H9 (cell line): ENCODE measurements around the gene AVL9. TPM values are rescaled to one million over a fixed set of nuclear protein-coding genes. Genes with fewer than 3 reads are reported as not detected.

Experiments
- DNase-seq: peaks from one replicate; pipeline ENCODE4 v3.0.0-alpha.2; 2017
- H2AFZ ChIP-seq: one replicate; pipeline ENCODE4 v1.6.1; 2013; ENCODE audit warnings: mild to moderate bottlenecking, low read length, control low read depth, moderate library complexity
- H2AK5ac ChIP-seq: 2 replicates; pipeline ENCODE4 v1.6.1; 2013; ENCODE audit warnings: low read length, control low read depth, mixed read lengths; ENCODE audit not compliant: insufficient read length
- H2BK120ac ChIP-seq: one replicate; pipeline ENCODE4 v1.6.1; 2013; ENCODE audit warnings: low read depth, mild to moderate bottlenecking, low read length, control low read depth, inconsistent platforms; ENCODE audit not compliant: poor library complexity, severe bottlenecking
- H2BK12ac ChIP-seq: 2 replicates; pipeline ENCODE4 v1.6.1; 2013; ENCODE audit warnings: low read length, control low read depth, mixed read lengths, low read depth; ENCODE audit not compliant: insufficient read length
- H2BK15ac ChIP-seq: 2 replicates; pipeline ENCODE4 v1.6.1; 2013; ENCODE audit warnings: low read depth, low read length, control low read depth
- H2BK20ac ChIP-seq: one replicate; pipeline ENCODE4 v1.6.1; 2013; ENCODE audit warnings: low read depth, mild to moderate bottlenecking, low read length, control low read depth, inconsistent platforms; ENCODE audit not compliant: poor library complexity, severe bottlenecking
- H2BK5ac ChIP-seq: 2 replicates; pipeline ENCODE4 v1.6.1; 2013; ENCODE audit warnings: low read length, control low read depth, mixed read lengths; ENCODE audit not compliant: insufficient read length
- H3K14ac ChIP-seq: 2 replicates; pipeline ENCODE4 v1.6.1; 2013; ENCODE audit warnings: low read length, control low read depth; ENCODE audit not compliant: insufficient read depth
- H3K18ac ChIP-seq: 2 replicates; pipeline ENCODE4 v1.6.1; 2013; ENCODE audit warnings: low read depth, mild to moderate bottlenecking, mixed read lengths, low read length, control low read depth; ENCODE audit not compliant: insufficient read length
- H3K23ac ChIP-seq: 2 replicates; pipeline ENCODE4 v1.6.1; 2013; ENCODE audit warnings: low read length, control low read depth, mixed read lengths, low read depth; ENCODE audit not compliant: insufficient read length
- H3K23me2 ChIP-seq: 2 replicates; pipeline ENCODE4 v1.6.1; 2013; ENCODE audit warnings: low read depth, mild to moderate bottlenecking, mixed read lengths, low read length, control low read depth; ENCODE audit not compliant: insufficient read length, poor library complexity, severe bottlenecking
- H3K27ac ChIP-seq: 2 replicates; pipeline ENCODE4 v1.5.1; 2013; ENCODE audit warnings: low read length, control low read depth, mixed read lengths, low read depth; ENCODE audit not compliant: insufficient read length
- H3K27me3 ChIP-seq: 2 replicates; pipeline ENCODE4 v1.6.1; 2013; ENCODE audit warnings: low read length, control low read depth, inconsistent platforms; ENCODE audit not compliant: insufficient read depth
- H3K4ac ChIP-seq: 2 replicates; pipeline ENCODE4 v1.6.1; 2013; ENCODE audit warnings: low read depth, mild to moderate bottlenecking, control low read depth, inconsistent platforms, low read length, moderate library complexity
- H3K4me1 ChIP-seq: 2 replicates; pipeline ENCODE4 v1.6.1; 2013; ENCODE audit warnings: low read length, control low read depth, inconsistent platforms; ENCODE audit not compliant: insufficient read depth
- H3K4me2 ChIP-seq: 2 replicates; pipeline ENCODE4 v1.6.1; 2013; ENCODE audit warnings: low read length, control low read depth, mixed read lengths; ENCODE audit not compliant: insufficient read length, insufficient read depth
- H3K56ac ChIP-seq: 2 replicates; pipeline ENCODE4 v1.6.1; 2013; ENCODE audit warnings: low read depth, mild to moderate bottlenecking, mixed read lengths, low read length, control low read depth; ENCODE audit not compliant: insufficient read length
- H3K79me1 ChIP-seq: 2 replicates; pipeline ENCODE4 v1.6.1; 2013; ENCODE audit warnings: low read depth, mild to moderate bottlenecking, moderate library complexity, low read length, control low read depth, inconsistent platforms; ENCODE audit not compliant: insufficient read depth, poor library complexity, severe bottlenecking
- H3K79me2 ChIP-seq: 2 replicates; pipeline ENCODE4 v1.6.1; 2013; ENCODE audit warnings: low read length, control low read depth, inconsistent platforms; ENCODE audit not compliant: insufficient read depth
- H3K9ac ChIP-seq: 2 replicates; pipeline ENCODE4 v1.6.1; 2013; ENCODE audit warnings: low read length, control low read depth, mixed read lengths; ENCODE audit not compliant: insufficient read length; ENCODE audit errors: extremely low read depth
- H3K9me3 ChIP-seq: one replicate; pipeline ENCODE4 v1.6.1; 2013; ENCODE audit warnings: low read depth, low read length, inconsistent platforms; ENCODE audit not compliant: control insufficient read depth
- H3T11ph ChIP-seq: one replicate; pipeline ENCODE4 v1.6.1; 2013; ENCODE audit warnings: mild to moderate bottlenecking, low read length, control low read depth, inconsistent platforms
- H4K20me1 ChIP-seq: one replicate; pipeline ENCODE4 v1.6.1; 2013; ENCODE audit not compliant: control insufficient read depth, insufficient read length, insufficient read depth
- H4K5ac ChIP-seq: 2 replicates; pipeline ENCODE4 v1.6.1; 2013; ENCODE audit warnings: low read depth, mild to moderate bottlenecking, mixed read lengths, low read length, control low read depth; ENCODE audit not compliant: insufficient read length
- H4K8ac ChIP-seq: replicated peaks from 2 replicates; pipeline ENCODE4 v1.6.1; 2013; ENCODE audit warnings: low read length, control low read depth, mixed read lengths, low read depth; ENCODE audit not compliant: insufficient read length
- H4K91ac ChIP-seq: 2 replicates; pipeline ENCODE4 v1.6.1; 2013; ENCODE audit warnings: low read depth, mild to moderate bottlenecking, moderate library complexity, mixed read lengths, low read length, control low read depth; ENCODE audit not compliant: insufficient read length
- H3K27ac Mint-ChIP-seq, 3 experiments: 2 replicates in 2 of 3; 3 replicates in 1 of 3; pipeline ENCODE4 v1.8.0; 2020 to 2021; ENCODE audit warnings: mixed read lengths in 3 of 3, mild to moderate bottlenecking in 1 of 3, moderate library complexity in 1 of 3
- H3K27me3 Mint-ChIP-seq: 2 replicates; pipeline ENCODE4 v1.8.0; 2021; ENCODE audit warnings: low read depth, mild to moderate bottlenecking, moderate library complexity, mixed read lengths
- H3K36me3 Mint-ChIP-seq, 3 experiments: 2 replicates in 2 of 3; 3 replicates in 1 of 3; pipeline ENCODE4 v1.8.0; 2020 to 2021; ENCODE audit warnings: low read depth in 3 of 3, mixed read lengths in 3 of 3; ENCODE audit not compliant: insufficient read depth in 1 of 3
- H3K4me1 Mint-ChIP-seq, 2 experiments: 2 replicates each; pipeline ENCODE4 v1.8.0; 2020; ENCODE audit warnings: mixed read lengths in 2 of 2
- H3K4me3 Mint-ChIP-seq, 2 experiments: 2 replicates in 1 of 2; 3 replicates in 1 of 2; pipeline ENCODE4 v1.8.0; 2020 to 2021; ENCODE audit warnings: mild to moderate bottlenecking in 2 of 2, mixed read lengths in 2 of 2, moderate library complexity in 1 of 2
- H3K9me3 Mint-ChIP-seq, 2 experiments: 2 replicates in 1 of 2; 3 replicates in 1 of 2; pipeline ENCODE4 v1.8.0; 2020; ENCODE audit warnings: mild to moderate bottlenecking in 2 of 2, mixed read lengths in 2 of 2, moderate library complexity in 1 of 2
- CTCF ChIP-seq: fragments of 200-600 bp; sonication (generic); conservative IDR thresholded peaks from 3 replicates; pipeline ENCODE4 v1.8.0; 2021; ENCODE audit warnings: antibody characterized with exemption, mild to moderate bottlenecking
- whole genome bisulfite sequencing: extraction: QIAGEN DNeasy Blood & Tissue Kit; methylation state at CpG from one replicate; pipeline ENCODE4 v1.1.7; 2013; ENCODE audit warnings: missing lambda C conversion rate, low lambda C conversion rate, mixed read lengths; ENCODE audit not compliant: insufficient read length; ENCODE audit errors: extremely low coverage; 5-methylcytosine and 5-hydroxymethylcytosine counted together
- total RNA-seq: library from RNA; stranded (reverse); gene quantifications from 2 replicates; pipeline ENCODE4 v1.2.1, GENCODE V29; 2021

AVL9 gene
- total RNA-seq, 1 experiment from 2014 or later, result 38.7 TPM

- no peak overlapping the region for H4K91ac ChIP-seq
- H2BK15ac ChIP-seq, result no peak overlapping the region
- H2AFZ ChIP-seq, result no peak overlapping the region
- H3K4ac ChIP-seq, result no peak overlapping the region
- H3T11ph ChIP-seq, result no peak overlapping the region
- H3K14ac ChIP-seq, result no peak overlapping the region
- H3K27ac ChIP-seq, result peak overlapping the region; percentile 78
- H2BK20ac ChIP-seq, result no peak overlapping the region
- DNase-seq, result no peak
- Mint-ChIP-seq H3K27me3 (no peaks in the 10 kb centered on the region), H3K9me3 (no peaks in the 10 kb centered on the region; a peak in 1 of 5 replicates), H3K36me3 (peaks cover 1 to 5% (median 4%) of the 10 kb centered on the region in 3 experiments; a peak in 1 of 7 replicates), H3K27ac (peak overlapping the region; percentile 9 to 93 (median 73)), H3K4me1 (peaks cover 31 to 32% of the 10 kb centered on the region in 2 experiments), H3K4me3 (no peak overlapping the region)
- whole genome bisulfite sequencing, result no CpG with 5 or more reads among the region's 5 CpGs
- H3K9ac ChIP-seq, result no peak overlapping the region
- no peak overlapping the region for H3K56ac ChIP-seq
- H3K18ac ChIP-seq, result no peak overlapping the region
- peak overlapping the region; percentile 38 for H4K5ac ChIP-seq
- no peak overlapping the region for H2BK120ac ChIP-seq
- no peak overlapping the region for H3K23ac ChIP-seq
- H3K79me1 ChIP-seq, result no peaks in the 10 kb centered on the region
- H4K8ac ChIP-seq, result no peak overlapping the region
- no peaks in the 10 kb centered on the region for H3K23me2 ChIP-seq
- H3K79me2 ChIP-seq, result no peaks in the 10 kb centered on the region
- H2BK12ac ChIP-seq, result peak overlapping the region; percentile 39
- no peaks in the 10 kb centered on the region for H4K20me1 ChIP-seq
- H2AK5ac ChIP-seq, result peak overlapping the region; percentile 70
- TF ChIP-seq CTCF, result no peak
- no peaks in the 10 kb centered on the region for H3K9me3 ChIP-seq
- H3K27me3 ChIP-seq, result no peaks in the 10 kb centered on the region
- peaks cover 7% of the 10 kb centered on the region; the same call in 1 of the 2 replicates for H3K4me1 ChIP-seq
- no peak overlapping the region for H2BK5ac ChIP-seq
- H3K4me2 ChIP-seq, result no peak overlapping the region
These were observed 116.2 kb downstream of the AVL9 start for GRCh38 chr7:32611201-32612099.
